ENCODE measurements around the gene ABHD17C.
"Not testable (repeated sequence)": the region's sequence is repeated elsewhere in the genome, so short reads cannot be mapped to it uniquely, and the experiment has no call there.

The ABHD17C gene

DNA sequence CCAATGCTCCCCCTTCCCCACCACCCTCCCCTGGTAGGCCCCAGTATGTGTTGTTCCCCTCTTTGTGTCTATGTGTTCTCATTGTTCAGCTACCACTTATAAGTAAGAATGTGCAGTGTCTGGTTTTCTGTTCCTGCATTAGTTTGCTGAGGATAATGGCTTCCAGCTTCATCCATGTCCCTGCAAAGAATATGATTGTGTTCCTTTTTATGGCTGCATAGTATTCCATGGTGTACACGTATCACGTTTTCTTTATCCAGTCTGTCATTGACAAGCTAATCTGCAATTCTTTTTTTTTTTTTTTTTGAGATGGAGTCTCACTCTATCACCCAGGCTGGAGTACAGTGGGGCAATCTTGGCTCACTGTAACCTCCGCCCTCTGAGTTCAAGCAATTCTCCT, 68.1 kb downstream of the ABHD17C start:
- DNase-seq (ENCODE audit: low spot score); FAIRE-seq: not testable (repeated sequence)

- no peak for FAIRE-seq
Measured at GRCh38 chr15:80764535-80764934, 69.4 kb downstream of the ABHD17C start.

GRCh38 chr15:80766275-80766674, 71.2 kb downstream of the ABHD17C start:
- FAIRE-seq, result no peak
- DNase-seq (ENCODE audit: low spot score), result no peak

More at GRCh38 chr15:80764535-80764934, 69.4 kb downstream of the ABHD17C start:
- no peak for DNase-seq (ENCODE audit: low spot score)

DNA sequence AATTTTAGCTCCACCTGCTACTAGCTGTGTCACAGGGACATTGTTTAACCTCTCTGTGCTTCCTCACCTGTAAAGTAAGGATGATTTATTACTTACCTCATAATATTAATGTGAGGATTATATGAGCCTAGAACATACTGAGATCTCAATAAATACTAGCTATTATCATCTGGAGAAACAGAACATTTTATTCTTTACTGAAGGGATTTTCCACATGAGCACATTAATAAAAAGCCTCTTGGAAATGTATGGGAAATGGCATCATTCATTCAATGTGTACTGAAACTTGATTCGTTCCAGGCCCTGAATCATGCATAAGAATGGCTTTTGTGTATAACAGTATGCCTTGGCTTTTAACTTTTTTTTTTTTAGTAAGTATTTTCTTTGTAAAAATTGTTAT, 73.0 kb downstream of the ABHD17C start:
- no peak for DNase-seq (ENCODE audit: low spot score)
- FAIRE-seq, result no peak

DNA sequence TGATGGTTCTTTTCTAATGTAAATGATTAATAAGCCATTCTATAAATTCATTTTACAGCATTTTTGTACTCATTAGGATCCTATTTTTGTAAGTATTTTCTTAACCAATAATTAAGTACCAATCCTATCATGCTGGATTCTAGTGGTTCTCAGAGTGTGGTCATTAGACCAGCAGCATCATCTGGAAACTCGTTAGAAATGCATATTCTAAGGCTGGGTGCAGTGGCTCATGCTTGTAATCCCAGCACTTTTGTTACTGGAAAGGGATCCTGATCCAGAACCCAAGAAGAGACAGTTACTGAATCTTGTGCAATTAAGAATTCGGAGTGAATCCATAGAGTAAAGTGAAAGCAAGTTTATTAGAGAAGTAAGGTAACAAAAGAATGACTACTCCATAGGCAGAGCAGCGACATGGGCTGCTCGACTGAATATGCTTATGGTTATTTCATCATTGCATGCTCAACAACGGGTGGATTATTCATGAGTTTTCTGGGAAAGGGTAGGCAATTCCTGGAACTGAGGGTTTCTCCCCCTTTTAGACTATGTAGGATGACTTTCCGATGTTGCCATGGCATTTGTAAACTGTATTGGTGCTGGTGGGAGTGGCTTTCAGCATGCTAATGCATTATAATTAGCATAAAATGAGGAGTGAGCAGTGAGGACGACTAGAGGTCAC, 74.2 kb downstream of the ABHD17C start:
- DNase-seq (ENCODE audit: low spot score) (no peak), FAIRE-seq (no peak)

GRCh38 chr15:80769829-80770705, 75.0 kb downstream of the ABHD17C start:
- no peak for FAIRE-seq
- DNase-seq (ENCODE audit: low spot score), result no peak

DNA sequence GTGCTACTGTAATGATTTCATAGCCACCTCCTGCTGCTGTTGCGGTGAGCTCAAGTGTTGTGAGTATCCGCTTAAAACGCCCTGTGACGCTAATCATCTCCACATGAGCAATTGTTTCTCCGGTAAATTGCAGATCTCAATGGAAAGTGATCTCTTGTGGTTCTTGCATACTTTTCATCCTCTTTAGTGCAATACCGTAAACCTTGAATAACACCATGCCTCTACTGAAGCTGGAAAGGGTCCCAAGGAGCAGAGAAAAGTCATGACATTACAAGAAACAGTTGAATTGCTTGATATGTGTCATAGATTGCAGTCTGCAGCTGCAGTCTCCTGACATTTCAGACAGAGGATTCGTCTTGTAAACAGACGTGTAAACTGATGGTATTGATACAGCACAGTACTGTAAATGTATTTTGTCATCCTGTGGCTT, 78.0 kb downstream of the ABHD17C start:
- FAIRE-seq (no peak), DNase-seq (ENCODE audit: low spot score) (no peak)

- FAIRE-seq (no peak), DNase-seq (ENCODE audit: low spot score) (no peak)
Measured at GRCh38 chr15:80773792-80774352, 78.8 kb downstream of the ABHD17C start.

DNA sequence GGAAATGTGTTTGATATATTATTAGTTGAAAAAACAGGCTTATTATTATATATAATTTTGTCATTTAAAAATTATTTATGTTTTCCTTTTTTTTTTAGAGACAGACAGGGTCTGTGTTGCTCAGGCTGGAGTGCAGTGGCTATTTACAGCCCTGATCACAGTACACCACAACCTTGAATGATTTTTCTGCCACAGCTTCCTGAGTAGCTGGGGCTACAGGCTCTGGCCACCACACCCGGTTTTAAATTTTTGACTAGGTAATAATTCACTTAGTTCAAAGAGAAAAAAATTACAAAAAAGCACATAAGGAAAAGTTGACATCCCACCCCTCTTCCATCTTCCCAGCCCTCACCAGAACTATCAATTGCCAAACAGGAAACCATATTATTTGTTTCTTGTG, 79.4 kb downstream of the ABHD17C start:
- FAIRE-seq, result no peak
- no peak for DNase-seq (ENCODE audit: low spot score)

GRCh38 chr15:80775338-80775737, 80.2 kb downstream of the ABHD17C start:
- DNase-seq (ENCODE audit: low spot score) (no peak), FAIRE-seq (no peak)

- DNase-seq (ENCODE audit: low spot score) (peak; percentile 62), FAIRE-seq (peak; percentile 69)
Measured at GRCh38 chr15:80776420-80777045, 81.4 kb downstream of the ABHD17C start.

DNA sequence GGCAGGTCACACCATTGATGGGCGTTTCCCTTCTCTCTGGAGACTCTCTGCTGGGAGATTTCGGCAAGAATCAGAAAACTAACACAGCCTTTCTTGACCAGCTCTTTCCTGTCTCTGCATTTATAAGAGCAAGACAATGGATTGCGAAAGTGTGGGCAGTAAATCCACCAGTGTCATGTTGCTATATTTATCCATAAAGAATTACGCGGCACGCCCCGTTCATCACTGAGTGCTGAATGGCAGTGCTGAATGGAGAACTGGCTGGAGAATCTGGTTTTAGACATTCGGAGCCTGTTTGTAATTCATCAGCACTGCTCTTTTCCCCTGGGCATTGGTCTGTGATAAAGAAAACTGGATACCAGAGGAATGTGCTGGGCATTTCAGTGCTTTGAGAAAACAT, 82.0 kb downstream of the ABHD17C start:
- no peak for DNase-seq (ENCODE audit: low spot score)
- FAIRE-seq, result no peak

DNA sequence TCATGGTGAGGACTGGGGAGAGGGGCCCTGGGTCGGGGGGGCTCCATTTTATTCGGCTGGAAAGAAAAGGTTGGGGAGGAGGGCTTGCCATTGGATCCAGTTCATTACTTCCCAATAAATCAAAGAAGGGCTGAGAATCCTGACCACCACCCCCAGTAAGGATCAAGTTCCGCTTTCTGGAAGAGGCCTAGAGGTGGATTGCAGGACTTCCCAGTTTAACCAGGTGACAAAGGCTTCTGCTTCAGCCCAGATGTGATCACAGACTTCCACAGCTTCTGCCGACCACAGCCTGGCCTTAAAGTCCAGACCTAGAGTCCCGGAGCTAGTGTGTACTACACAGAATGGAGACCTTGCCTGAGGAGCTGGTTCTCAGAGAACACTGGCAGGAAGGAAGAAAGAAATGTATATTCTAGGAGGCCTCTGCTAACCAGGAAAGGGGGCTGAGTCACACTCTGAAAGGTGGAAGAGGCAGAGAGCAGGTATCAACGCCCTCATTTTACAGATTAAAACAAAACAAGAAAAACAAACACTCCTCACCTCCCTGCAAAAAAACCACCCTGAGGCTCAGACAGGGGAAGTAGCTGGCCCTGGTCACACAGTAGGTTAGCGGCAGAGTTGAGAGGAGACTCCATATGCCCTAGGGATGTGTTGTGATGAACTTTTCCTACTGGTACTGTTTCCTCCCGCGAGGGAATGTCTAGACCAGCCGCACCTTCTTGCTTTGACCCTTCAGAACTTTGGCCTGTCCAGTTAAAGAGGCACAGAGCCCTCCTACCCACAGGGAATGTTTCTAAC, 82.9 kb downstream of the ABHD17C start:
- FAIRE-seq, result no peak
- DNase-seq (ENCODE audit: low spot score), result no peak

- FAIRE-seq, result no peak
- no peak for DNase-seq (ENCODE audit: low spot score)
Measured at GRCh38 chr15:80778621-80778963, 83.5 kb downstream of the ABHD17C start.

DNA sequence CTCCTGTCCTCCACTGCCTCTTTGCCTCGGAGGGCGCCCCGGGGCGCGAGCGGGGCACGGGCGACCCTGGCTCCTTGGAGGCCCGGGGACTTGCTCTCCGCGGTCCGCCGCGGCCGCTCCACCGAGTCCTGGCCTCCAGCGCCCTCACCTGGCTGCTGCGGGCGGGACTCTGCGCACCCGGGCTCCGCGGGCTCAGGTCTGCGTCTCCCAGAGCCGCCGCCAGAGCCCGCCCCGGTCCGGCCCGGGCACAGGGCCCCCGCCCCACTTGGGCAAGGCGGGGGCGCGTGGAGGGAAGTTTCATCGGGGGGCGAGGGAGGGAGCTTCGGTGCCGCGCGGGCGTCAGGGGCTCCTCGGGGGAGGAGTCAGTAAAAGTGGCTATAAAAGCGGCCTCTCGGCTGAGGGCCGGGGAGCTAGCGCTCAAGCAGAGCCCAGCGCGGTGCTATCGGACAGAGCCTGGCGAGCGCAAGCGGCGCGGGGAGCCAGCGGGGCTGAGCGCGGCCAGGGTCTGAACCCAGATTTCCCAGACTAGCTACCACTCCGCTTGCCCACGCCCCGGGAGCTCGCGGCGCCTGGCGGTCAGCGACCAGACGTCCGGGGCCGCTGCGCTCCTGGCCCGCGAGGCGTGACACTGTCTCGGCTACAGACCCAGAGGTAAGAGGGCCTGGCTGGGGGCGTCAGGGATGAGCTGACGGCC, 84.0 kb downstream of the ABHD17C start, which contains the start of gene CEMIP:
Gene CEMIP (plus strand): TSS at position 407 of the 694 bp plus-strand sequence. CDS start 94,510 bp downstream, outside the sequence.
- no peak for FAIRE-seq

GRCh38 chr15:80779658-80780415, 84.7 kb downstream of the ABHD17C start:
- FAIRE-seq (no peak), DNase-seq (ENCODE audit: low spot score) (no peak)

More for the DNA sequence above, 84.0 kb downstream of the ABHD17C start, which contains the start of gene CEMIP:
- peak; percentile 18 for DNase-seq (ENCODE audit: low spot score)

DNA sequence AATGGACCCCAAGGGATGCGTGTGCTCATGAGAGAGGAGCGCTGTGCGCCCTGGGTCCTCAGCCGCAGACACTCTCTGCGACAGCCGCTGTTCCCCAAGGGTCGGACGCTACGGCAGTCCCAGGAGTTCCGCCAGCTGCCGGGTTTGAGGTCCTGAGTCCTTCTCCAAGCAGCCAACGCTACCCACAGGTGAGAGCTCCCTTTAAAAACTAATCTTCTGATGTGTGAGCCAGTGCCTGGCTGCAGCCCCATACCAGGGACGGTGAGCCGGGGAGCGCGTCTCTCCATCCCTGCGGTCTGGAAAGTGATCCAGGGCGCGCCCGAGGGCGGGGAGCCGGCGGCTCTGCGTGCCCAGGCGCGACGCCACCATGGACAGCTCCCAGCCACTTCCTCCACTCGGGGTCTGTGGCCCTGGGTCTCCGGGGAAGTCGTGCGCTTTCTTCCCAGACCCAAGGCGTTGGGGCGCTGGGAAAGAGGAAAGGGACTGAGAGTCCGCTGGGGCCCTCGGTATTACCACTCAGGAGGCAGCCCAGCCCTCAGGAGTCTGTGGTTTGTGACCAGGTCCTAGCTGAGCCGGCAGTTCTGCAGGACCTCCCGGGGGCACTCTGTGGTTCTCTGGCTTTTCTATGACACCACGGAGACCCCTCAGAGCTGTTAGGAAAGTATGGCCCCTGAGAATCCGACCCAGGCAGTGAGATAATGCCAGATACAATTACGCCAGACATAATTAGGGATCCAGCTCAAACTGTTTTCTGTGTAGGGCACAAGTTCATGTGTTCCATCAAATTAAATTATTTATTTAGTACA, 85.5 kb downstream of the ABHD17C start:
- DNase-seq (ENCODE audit: low spot score) (no peak), FAIRE-seq (no peak)

DNA sequence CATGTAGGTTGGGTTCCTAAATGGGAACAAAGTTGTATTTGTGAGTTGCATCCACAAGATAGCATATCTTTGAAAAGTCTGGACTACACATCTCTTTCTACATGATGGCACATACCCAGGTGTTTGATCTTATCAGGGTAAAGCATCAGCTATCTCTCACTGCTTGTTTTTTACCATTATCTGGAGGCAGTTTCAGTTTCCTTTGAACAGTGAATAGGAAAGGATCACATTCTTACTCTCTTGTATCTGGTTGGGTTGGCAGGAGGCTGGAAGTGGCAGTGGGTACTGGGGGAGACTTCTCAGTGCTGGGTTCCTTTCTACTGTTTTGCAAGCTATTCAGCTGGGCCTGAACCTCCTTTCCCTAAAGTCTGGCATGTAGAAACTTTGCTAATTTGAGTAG, 88.2 kb downstream of the ABHD17C start:
- DNase-seq (ENCODE audit: low spot score) (no peak), FAIRE-seq (no peak)

DNA sequence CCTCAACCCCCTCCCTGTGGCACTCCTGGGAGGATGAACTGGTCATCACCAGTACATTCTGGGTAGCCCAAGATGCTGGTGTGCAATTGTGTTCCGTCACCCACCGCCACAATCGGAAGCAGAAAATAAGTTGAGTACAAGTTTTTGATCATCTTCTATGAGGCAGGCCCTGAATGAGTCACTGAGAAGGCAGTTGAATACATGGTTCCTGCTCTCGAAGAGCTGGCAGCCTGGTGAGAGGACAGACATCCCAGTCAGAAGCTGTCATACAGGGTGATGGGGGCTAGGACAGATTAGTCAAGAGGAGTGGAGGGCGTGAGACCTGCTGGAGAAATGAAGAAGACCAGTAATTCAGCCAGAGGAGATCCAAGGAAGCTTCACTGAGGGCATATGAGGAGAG, 90.2 kb downstream of the ABHD17C start:
- DNase-seq (ENCODE audit: low spot score) (no peak), FAIRE-seq (no peak)
